GM18517 (cell line): ENCODE results near the gene MLH3.

ENCODE experiments used
- ATAC-seq: cut with Tn5 transposase; IDR thresholded peaks from one replicate; pipeline ENCODE4 v1.9.1; 2021; ENCODE audit warnings: mild to moderate bottlenecking, moderate library complexity; ENCODE audit not compliant: unreplicated experiment

Gene MLH3

DNA sequence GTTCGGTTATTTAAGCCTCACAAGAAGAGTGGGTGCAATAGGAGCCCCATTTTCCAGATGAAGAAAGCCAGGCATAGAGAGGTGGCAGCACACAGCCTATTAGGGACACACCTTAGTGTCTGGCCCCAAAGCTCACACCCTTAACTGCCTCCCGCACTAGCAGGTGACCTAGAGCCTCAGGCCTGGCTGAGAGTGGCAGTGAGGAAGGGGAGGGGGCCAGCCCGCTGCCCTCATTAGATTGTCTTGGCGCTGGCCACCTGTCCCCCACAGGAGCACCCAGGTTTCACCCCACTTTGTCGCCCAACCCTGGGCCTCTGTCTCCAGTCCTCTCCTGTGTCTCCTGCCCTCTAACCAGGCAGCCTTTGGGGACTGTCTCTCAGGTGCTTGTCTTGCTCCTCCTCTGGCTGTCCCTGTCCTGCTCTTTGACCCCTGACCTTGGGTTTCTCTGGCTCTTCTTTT is 77.3 kb downstream of the MLH3 start:
- no peak for ATAC-seq

GRCh38 chr14:74973003-74973653 is 78.1 kb downstream of the MLH3 start:
- ATAC-seq = no peak

DNA sequence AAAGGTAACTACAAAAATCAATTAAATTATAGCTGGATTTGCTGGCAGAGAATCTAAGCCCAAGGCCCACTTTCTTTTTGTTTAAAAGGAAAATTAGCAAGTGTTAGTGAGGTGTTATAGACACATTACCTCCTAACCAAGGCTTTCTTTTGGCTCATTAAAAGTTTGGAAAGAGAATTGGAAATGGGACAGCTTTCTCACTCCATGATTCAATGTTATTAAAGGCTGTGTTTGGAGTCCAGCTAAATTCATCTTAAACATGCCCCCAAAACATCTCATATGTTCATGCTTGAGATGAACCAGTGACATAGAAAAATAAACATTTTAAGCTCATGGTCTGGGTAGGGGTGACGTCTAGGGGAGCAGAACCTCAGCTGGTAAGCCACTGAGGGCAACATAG is 82.5 kb downstream of the MLH3 start:
- no peak for ATAC-seq

DNA sequence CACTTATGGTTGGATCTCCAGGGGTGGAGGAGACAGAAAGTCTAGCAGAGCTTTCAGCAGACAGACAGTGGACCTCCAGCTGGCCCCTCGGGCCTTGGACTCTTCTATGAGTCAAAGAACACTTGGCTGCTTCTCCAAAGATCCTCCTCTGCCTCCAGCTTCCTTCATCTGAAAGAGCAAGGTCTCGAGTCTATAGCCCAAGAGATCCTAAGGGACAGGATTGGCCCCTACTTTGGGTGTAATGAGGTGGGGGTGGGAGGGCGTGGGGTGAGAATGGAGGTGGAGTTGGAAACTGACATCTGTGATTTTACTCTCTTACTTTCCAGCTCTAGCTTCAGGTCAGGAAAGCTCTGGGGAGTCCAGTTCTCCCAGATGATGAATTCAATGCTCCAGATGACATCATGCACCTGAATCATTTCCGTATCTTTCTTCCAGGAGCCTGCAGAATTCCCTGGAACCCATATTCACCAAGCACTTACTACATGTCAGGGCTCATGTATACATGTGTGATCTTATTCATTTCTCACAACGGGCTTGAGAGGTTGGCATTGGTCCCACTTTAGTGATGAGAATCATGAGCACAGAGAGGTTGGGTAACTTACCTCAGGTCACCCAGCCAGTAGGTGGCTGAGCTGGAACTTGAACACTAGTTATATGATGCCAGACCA is 85.6 kb downstream of the MLH3 start:
- ATAC-seq = no peak

- no peak for ATAC-seq
These were observed 86.3 kb downstream of the MLH3 start for GRCh38 chr14:74964787-74965485.
